HCT116 (cell line): ENCODE measurements around the gene IL1B. TPM values are rescaled to one million over a fixed set of nuclear protein-coding genes. Genes with fewer than 3 reads are reported as not detected.

ENCODE experiments used
- ATAC-seq: fragments of 200-7000 bp; cut with Tn5 transposase; 2 replicates; pipeline ENCODE4 v1.9.1; 2020; ENCODE audit warnings: mild to moderate bottlenecking, moderate library complexity
- BruUV-seq: library from RNA; stranded (reverse); fragments of 400-500 nt; replicated peaks from 2 replicates; lab custom pipeline; 2021; lab: Mats Ljungman, UMichigan
- CTCF ChIA-PET: fragments of 300-600 bp; sonication (Branson Sonifier 250); formaldehyde crosslinking; loops from one replicate; lab custom pipeline; 2021; ENCODE audit warnings: antibody characterized with exemption; lab: Charles Lee
- POLR2A ChIA-PET: fragments of 300-600, 350-600 bp; sonication (Branson Sonifier 250); formaldehyde crosslinking; loops from one replicate; lab custom pipeline; 2021; ENCODE audit warnings: antibody characterized with exemption; lab: Charles Lee
- RAD21 ChIA-PET, 2 experiments: fragments of 300-600 bp; sonication (Branson Sonifier 250); formaldehyde crosslinking; loops; one replicate each; lab custom pipeline; 2023; ENCODE audit warnings: low total read pairs in 2 of 2; ENCODE audit not compliant: uncharacterized antibody in 2 of 2, unreplicated experiment in 2 of 2, low non-redundant PET in 1 of 2; lab: Charles Lee
- DNase-seq: peaks from one replicate; pipeline ENCODE4 v3.0.0-alpha.2; 2010; ENCODE audit warnings: low read depth, low spot score
- H2AFZ ChIP-seq: fragments of 200-600 bp; shearing (Covaris generic), sonication (generic); 2 replicates; pipeline ENCODE4 v1.6.1; 2017; ENCODE audit warnings: low read depth, mixed run types, mixed read lengths, antibody characterized with exemption, low read length; ENCODE audit not compliant: poor library complexity, severe bottlenecking
- H3K27ac ChIP-seq: 2 replicates; pipeline ENCODE4 v1.5.1; 2012; ENCODE audit warnings: low read depth, low read length
- H3K27me3 ChIP-seq: fragments of 200-600 bp; sonication (generic); 2 replicates; pipeline ENCODE4 v1.6.1; 2016; ENCODE audit warnings: mixed run types, low read length, mixed read lengths; ENCODE audit not compliant: insufficient read depth
- H3K36me3 ChIP-seq, 2 experiments: fragments of 200-500 bp in 1 of 2; fragments of 200-600 bp in 1 of 2; sonication (Bioruptor generic) in 1 of 2; sonication (generic) in 1 of 2; 2 replicates each; pipeline versions ENCODE4 v1.5.1 to v1.6.1; 2014 to 2016; ENCODE audit warnings: low read length in 2 of 2, inconsistent platforms in 1 of 2, mixed read lengths in 1 of 2, mixed run types in 1 of 2; ENCODE audit not compliant: insufficient read depth in 2 of 2, control insufficient read depth in 1 of 2
- H3K4me1 ChIP-seq, 2 experiments: fragments of 200-600 bp in 1 of 2; sonication (generic) in 1 of 2; 2 replicates each; pipeline versions ENCODE4 v1.5.1 to v1.6.1; 2012 to 2017; ENCODE audit warnings: low read length in 2 of 2, inconsistent platforms in 1 of 2, mild to moderate bottlenecking in 1 of 2, mixed read lengths in 1 of 2, mixed run types in 1 of 2, moderate library complexity in 1 of 2; ENCODE audit not compliant: insufficient read depth in 2 of 2, control insufficient read depth in 1 of 2
- H3K4me2 ChIP-seq: fragments of 200-600 bp; sonication (generic); 2 replicates; pipeline ENCODE4 v1.6.1; 2017; ENCODE audit warnings: mixed run types, low read length, mixed read lengths
- H3K4me3 ChIP-seq, 2 experiments: fragments of 200-600 bp in 1 of 2; sonication (generic) in 1 of 2; replicated peaks in 1 of 2; 2 replicates each; pipeline ENCODE4 v1.5.1; 2011 to 2016; ENCODE audit warnings: low read length in 2 of 2, control low read depth in 1 of 2, low read depth in 1 of 2, mild to moderate bottlenecking in 1 of 2, mixed read lengths in 1 of 2, mixed run types in 1 of 2
- H3K79me2 ChIP-seq: fragments of 200-600 bp; sonication (generic); 2 replicates; pipeline ENCODE4 v1.6.1; 2017; ENCODE audit warnings: mild to moderate bottlenecking, mixed run types, low read length, moderate library complexity, mixed read lengths; ENCODE audit not compliant: insufficient read depth
- H3K9ac ChIP-seq: fragments of 200-600 bp; sonication (generic); 2 replicates; pipeline ENCODE4 v1.6.1; 2016; ENCODE audit warnings: low read length, mixed read lengths
- H3K9me2 ChIP-seq: fragments of 200-600 bp; sonication (generic), shearing (Covaris generic); 2 replicates; pipeline ENCODE4 v1.6.1; 2017; ENCODE audit warnings: mixed run types, mild to moderate bottlenecking, moderate library complexity; ENCODE audit not compliant: insufficient read depth
- H3K9me3 ChIP-seq, 2 experiments: fragments of 200-500 bp in 1 of 2; fragments of 200-600 bp in 1 of 2; sonication (Bioruptor generic) in 1 of 2; sonication (generic) in 1 of 2; 2 replicates each; pipeline ENCODE4 v1.6.1; 2014 to 2017; ENCODE audit warnings: low read length in 2 of 2, mixed read lengths in 2 of 2, inconsistent platforms in 1 of 2, low read depth in 1 of 2, mild to moderate bottlenecking in 1 of 2, mixed run types in 1 of 2, moderate library complexity in 1 of 2; ENCODE audit not compliant: control insufficient read depth in 1 of 2, insufficient read depth in 1 of 2
- H4K20me1 ChIP-seq: fragments of 200-600 bp; sonication (generic), shearing (Covaris generic); 2 replicates; pipeline ENCODE4 v1.6.1; 2017; ENCODE audit warnings: mixed run types, mild to moderate bottlenecking, moderate library complexity; ENCODE audit not compliant: insufficient read depth
- CBX3 ChIP-seq: IDR thresholded peaks from 2 replicates; pipeline ENCODE4 v1.6.1; 2012; ENCODE audit warnings: low read depth
- CTCF ChIP-seq, 3 experiments: fragments of 200-600 bp in 1 of 3; sonication (generic) in 1 of 3; IDR thresholded peaks in 2 of 3; conservative IDR thresholded peaks in 1 of 3; 2 replicates each; pipeline ENCODE4 v1.5.1; 2012 to 2017; ENCODE audit warnings: low read depth in 2 of 3, low read length in 2 of 3, antibody characterized with exemption in 1 of 3, borderline replicate concordance in 1 of 3, control low read depth in 1 of 3, mild to moderate bottlenecking in 1 of 3, mixed read lengths in 1 of 3, mixed run types in 1 of 3, moderate library complexity in 1 of 3; ENCODE audit not compliant: insufficient read depth in 1 of 3
- ELF1 ChIP-seq: IDR thresholded peaks from 2 replicates; pipeline ENCODE4 v1.6.1; 2012; ENCODE audit warnings: low read depth, borderline replicate concordance
- EZH2phosphoT487 ChIP-seq: fragments of 200-600 bp; IDR thresholded peaks from 2 replicates; pipeline ENCODE4 v1.6.1; 2018; ENCODE audit warnings: antibody characterized with exemption, borderline replicate concordance
- FOSL1 ChIP-seq: IDR thresholded peaks from 2 replicates; pipeline ENCODE4 v1.6.1; 2012; ENCODE audit warnings: low read depth
- SP1 ChIP-seq: IDR thresholded peaks from 2 replicates; pipeline ENCODE4 v1.6.1; 2012; ENCODE audit warnings: low read depth
- SRF ChIP-seq: IDR thresholded peaks from 2 replicates; pipeline ENCODE4 v1.6.1; 2012; ENCODE audit warnings: low read depth
- TCF7L2 ChIP-seq: IDR thresholded peaks from 2 replicates; pipeline ENCODE4 v1.7.0; 2011; ENCODE audit warnings: borderline replicate concordance, inconsistent platforms; ENCODE audit not compliant: insufficient read depth, insufficient read length; ENCODE audit errors: extremely low read depth
- ZBTB33 ChIP-seq: IDR thresholded peaks from 2 replicates; pipeline ENCODE4 v1.6.1; 2011; ENCODE audit warnings: mild to moderate bottlenecking, low read length, moderate library complexity; ENCODE audit not compliant: insufficient replicate concordance; ENCODE audit errors: extremely low read depth
- ZNF274 ChIP-seq: fragments of 200-500 bp; sonication (Bioruptor generic); IDR thresholded peaks from 2 replicates; pipeline ENCODE4 v1.6.1; 2014; ENCODE audit warnings: mild to moderate bottlenecking, low read depth, low read length, inconsistent platforms
- intact Hi-C: fragments of 100-400 bp; cut with micrococcal nuclease; formaldehyde crosslinking; loops from 2 replicates; pipeline ENCODE4 v1.10.0; 2022
- total RNA-seq: library from RNA; stranded (reverse); gene quantifications from one replicate; pipeline ENCODE4 v1.2.1, GENCODE V29; 2021; ENCODE audit not compliant: unreplicated experiment
- TF ChIP-seq, protein P1 (sequence below): IDR thresholded peaks from 2 replicates; pipeline ENCODE4 v1.6.1; 2012

The IL1B gene
- total RNA-seq, 1 experiment from 2014 or later, result not detected

DNA sequence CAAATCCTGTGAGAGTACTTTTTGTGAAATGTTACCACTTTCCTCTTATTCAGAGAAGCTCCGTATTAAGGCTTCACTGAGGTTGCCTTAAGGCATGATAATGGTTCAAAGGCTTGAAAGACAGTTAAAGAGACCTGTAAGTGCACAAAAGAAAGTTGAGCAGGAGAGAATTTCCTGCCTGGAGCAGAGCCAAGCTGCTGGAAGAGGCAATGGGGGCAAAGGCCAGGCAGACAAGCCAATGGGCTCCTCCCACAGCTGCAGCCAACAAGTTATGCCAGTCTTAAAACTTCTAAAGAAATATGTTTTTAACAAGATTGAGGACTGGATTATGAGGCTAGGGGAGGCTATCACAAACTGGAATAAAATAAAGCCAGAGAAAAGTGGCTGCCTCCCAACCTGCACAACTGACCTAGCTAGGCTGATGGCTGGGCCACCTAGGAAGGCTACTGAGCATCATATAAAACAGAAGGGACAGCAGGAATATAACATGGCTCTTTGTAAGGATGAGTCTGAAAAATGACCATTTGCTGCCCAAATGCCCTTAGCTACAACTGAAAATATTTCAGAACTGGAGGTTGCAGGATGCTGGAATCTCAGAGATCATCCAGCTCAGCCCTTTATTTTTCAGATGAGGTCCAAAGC is 2.1 kb downstream of the IL1B start:
- H3K9me2 ChIP-seq, result no peaks in the 10 kb centered on the region
- H3K4me1 ChIP-seq, result peaks cover 12% of the 10 kb centered on the region in 2 experiments
- H3K27me3 ChIP-seq, result peaks cover 12% of the 10 kb centered on the region
- ChIA-PET POLR2A (interaction anchor here (1.1 kb wide), 1 partner anchor 8 kb away, joined by 3 read pairs; no protein-coding TSS in a partner anchor), RAD21 (no interaction called here), CTCF (no interaction called here)
- ATAC-seq, result no peak; the same call in 1 of the 2 replicates
- no peak overlapping the region for H2AFZ ChIP-seq
- H3K9ac ChIP-seq, result no peak overlapping the region
- DNase-seq, result no peak
- intact Hi-C loops, result no loop called here
- H3K36me3 ChIP-seq, result no peaks in the 10 kb centered on the region
- BruUV-seq, result no TSS peak
- no peaks in the 10 kb centered on the region for H3K79me2 ChIP-seq
- no peak overlapping the region for H3K27ac ChIP-seq
- 0 out of 2 replicates have a peak, but pooled peaks have one; percentile 21 for TF ChIP-seq CBX3
- TF ChIP-seq SRF, result no peak
- no peaks in the 10 kb centered on the region for H3K9me3 ChIP-seq
- H3K4me2 ChIP-seq, result peak overlapping the region; percentile 11; the same call in 1 of the 2 replicates
- H3K4me3 ChIP-seq, result no peak overlapping the region
- H4K20me1 ChIP-seq, result no peaks in the 10 kb centered on the region

- Histone ChIP-seq H3K79me2 (no peaks in the 10 kb centered on the region), H2AFZ (no peak overlapping the region), H4K20me1 (no peaks in the 10 kb centered on the region), H3K9me3 (no peaks in the 10 kb centered on the region), H3K36me3 (no peaks in the 10 kb centered on the region), H3K4me3 (no peak overlapping the region), H3K4me1 (peaks cover 12% of the 10 kb centered on the region in 2 experiments), H3K27me3 (peaks cover 12% of the 10 kb centered on the region), H3K9ac (no peak overlapping the region), H3K27ac (no peak overlapping the region), H3K4me2 (peak overlapping the region; percentile 11; the same call in 1 of the 2 replicates), H3K9me2 (no peaks in the 10 kb centered on the region)
- DNase-seq (no peak), ATAC-seq (no peak)
- ChIA-PET CTCF (no interaction called here), RAD21 (no interaction called here), POLR2A (interaction anchor here (1.1 kb wide), 1 partner anchor 9 kb away, joined by 3 read pairs; no protein-coding TSS in a partner anchor)
- TF ChIP-seq EZH2phosphoT487, result no peak
- TF ChIP-seq FOSL1, result no peak
- no peak for TF ChIP-seq ELF1
- TF ChIP-seq ZBTB33, result no peak
- TF ChIP-seq SRF, result no peak
- TF ChIP-seq, protein P1, sequence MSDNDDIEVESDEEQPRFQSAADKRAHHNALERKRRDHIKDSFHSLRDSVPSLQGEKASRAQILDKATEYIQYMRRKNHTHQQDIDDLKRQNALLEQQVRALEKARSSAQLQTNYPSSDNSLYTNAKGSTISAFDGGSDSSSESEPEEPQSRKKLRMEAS, result no peak
- no peak for TF ChIP-seq SP1
- TF ChIP-seq CTCF (IDR thresholded peaks at IDR 0.05 in 2 of 3, conservative IDR thresholded peaks at IDR 0.05 in 1 of 3; ENCODE audit: borderline replicate concordance in 1 of 3, insufficient read depth in 1 of 3, low read depth in 2 of 3, low read length in 2 of 3), result no peak
- TF ChIP-seq TCF7L2, result no peak
- no peak for TF ChIP-seq ZNF274
- intact Hi-C loops, result no loop called here
- no TSS peak for BruUV-seq
These were observed 2.6 kb downstream of the IL1B start for GRCh38 chr2:112833976-112834375.
